T-helper 17 cell (primary cell): Measurements from ENCODE around the gene KIF26B. TPM values are rescaled to one million over a fixed set of nuclear protein-coding genes. Genes with fewer than 3 reads are reported as not detected.

ENCODE experiments used
- ATAC-seq: fragments of 150-1000 bp; cut with Tn5 transposase; 2 replicates; pipeline ENCODE4 v1.10.0; 2021; ENCODE audit warnings: mild to moderate bottlenecking, moderate library complexity
- DNase-seq, 3 donors: peaks; one replicate each; pipeline versions ENCODE4 v3.0.0 to v3.0.0-alpha.2; 2020 to 2021
- H3K9me3 ChIP-seq: one replicate; pipeline ENCODE4 v1.7.0; 2013; ENCODE audit warnings: low read length, mild to moderate bottlenecking; ENCODE audit not compliant: control insufficient read depth, poor library complexity, severe bottlenecking
- H3K27ac Mint-ChIP-seq: one replicate; pipeline ENCODE4 v1.8.0; 2022; ENCODE audit warnings: mild to moderate bottlenecking, moderate library complexity, mixed read lengths
- H3K27me3 Mint-ChIP-seq: one replicate; pipeline ENCODE4 v1.8.0; 2022; ENCODE audit warnings: mixed read lengths
- H3K36me3 Mint-ChIP-seq: one replicate; pipeline ENCODE4 v1.8.0; 2022; ENCODE audit warnings: low read depth, mixed read lengths
- H3K4me1 Mint-ChIP-seq: one replicate; pipeline ENCODE4 v1.8.0; 2022; ENCODE audit warnings: mild to moderate bottlenecking, mixed read lengths
- H3K4me3 Mint-ChIP-seq: one replicate; pipeline ENCODE4 v1.8.0; 2022; ENCODE audit warnings: mild to moderate bottlenecking, moderate library complexity, mixed read lengths
- total RNA-seq, 4 donors: library from RNA in 2 of 4; stranded (reverse) in 2 of 4; gene quantifications; one replicate each; pipeline ENCODE4 v1.2.3 and lab custom pipeline; 2022 to 2026

KIF26B gene
- not detected for total RNA-seq
- total RNA-seq (lab: John Stamatoyannopoulos, UW) = 0 reads per million in 2 donors

GRCh38 chr1:245154429-245155271 lies at the start of gene KIF26B:
Gene KIF26B, plus strand, starts transcription at chr1:245154985. Its CDS starts 440 bp downstream, at chr1:245155425.
- Mint-ChIP-seq H3K36me3 (peaks cover 3% of the 10 kb centered on the region), H3K4me3 (peak within 1 kb of the TSS; percentile 91), H3K4me1 (peaks cover 13% of the 10 kb centered on the region), H3K27ac (no peak within 1 kb of the TSS), H3K27me3 (peaks cover 65% of the 10 kb centered on the region)
- ATAC-seq (no peak), DNase-seq (no peak)
- peaks cover 2% of the 10 kb centered on the region for H3K9me3 ChIP-seq

- Mint-ChIP-seq H3K4me1 (no peaks in the 10 kb centered on the region), H3K36me3 (peaks cover 2% of the 10 kb centered on the region), H3K27ac (no peak overlapping the region), H3K27me3 (no peaks in the 10 kb centered on the region), H3K4me3 (no peak overlapping the region)
- ATAC-seq (no peak), DNase-seq (no peak)
- H3K9me3 ChIP-seq = no peaks in the 10 kb centered on the region
These were observed 49.7 kb upstream of the KIF26B start for GRCh38 chr1:245105042-245105441.

GRCh38 chr1:245105815-245106410 lies 48.9 kb upstream of the KIF26B start:
- H3K36me3 Mint-ChIP-seq = peaks cover 2% of the 10 kb centered on the region
- H3K27ac Mint-ChIP-seq = no peak overlapping the region
- no peaks in the 10 kb centered on the region for H3K4me1 Mint-ChIP-seq
- H3K4me3 Mint-ChIP-seq = no peak overlapping the region
- no peak for DNase-seq
- no peak for ATAC-seq
- H3K9me3 ChIP-seq = no peaks in the 10 kb centered on the region
- H3K27me3 Mint-ChIP-seq = no peaks in the 10 kb centered on the region

- Mint-ChIP-seq H3K4me1 (no peaks in the 10 kb centered on the region), H3K27ac (no peak overlapping the region), H3K27me3 (no peaks in the 10 kb centered on the region), H3K36me3 (peaks cover 2% of the 10 kb centered on the region), H3K4me3 (no peak overlapping the region)
- no peaks in the 10 kb centered on the region for H3K9me3 ChIP-seq
- DNase-seq (no peak), ATAC-seq (no peak)
These were observed 47.0 kb upstream of the KIF26B start for GRCh38 chr1:245107776-245108114.

- DNase-seq (no peak), ATAC-seq (no peak)
- Mint-ChIP-seq H3K27me3 (no peaks in the 10 kb centered on the region), H3K4me3 (no peak overlapping the region), H3K27ac (no peak overlapping the region), H3K36me3 (peaks cover 2% of the 10 kb centered on the region), H3K4me1 (no peaks in the 10 kb centered on the region)
- H3K9me3 ChIP-seq = no peaks in the 10 kb centered on the region
These were observed 46.5 kb upstream of the KIF26B start for GRCh38 chr1:245108246-245108645.

- no peaks in the 10 kb centered on the region for H3K27me3 Mint-ChIP-seq
- no peak overlapping the region for H3K4me3 Mint-ChIP-seq
- peaks cover 2% of the 10 kb centered on the region for H3K36me3 Mint-ChIP-seq
- no peak overlapping the region for H3K27ac Mint-ChIP-seq
- ATAC-seq (no peak), DNase-seq (no peak)
- no peaks in the 10 kb centered on the region for H3K9me3 ChIP-seq
- H3K4me1 Mint-ChIP-seq = no peaks in the 10 kb centered on the region
These were observed 45.9 kb upstream of the KIF26B start for GRCh38 chr1:245108909-245109308.

GRCh38 chr1:245110406-245110805 lies 44.4 kb upstream of the KIF26B start:
- peaks cover 2% of the 10 kb centered on the region for H3K36me3 Mint-ChIP-seq
- H3K9me3 ChIP-seq = no peaks in the 10 kb centered on the region
- no peak overlapping the region for H3K27ac Mint-ChIP-seq
- H3K4me1 Mint-ChIP-seq = no peaks in the 10 kb centered on the region
- DNase-seq (no peak), ATAC-seq (no peak)
- H3K4me3 Mint-ChIP-seq = no peak overlapping the region
- no peaks in the 10 kb centered on the region for H3K27me3 Mint-ChIP-seq

- Mint-ChIP-seq H3K4me1 (no peaks in the 10 kb centered on the region), H3K27me3 (no peaks in the 10 kb centered on the region), H3K27ac (no peak overlapping the region), H3K36me3 (peaks cover 2% of the 10 kb centered on the region), H3K4me3 (no peak overlapping the region)
- H3K9me3 ChIP-seq = no peaks in the 10 kb centered on the region
- DNase-seq (no peak), ATAC-seq (no peak)
These were observed 43.7 kb upstream of the KIF26B start for GRCh38 chr1:245111073-245111472.

- DNase-seq = no peak
- H3K4me3 Mint-ChIP-seq = no peak overlapping the region
- H3K9me3 ChIP-seq = no peaks in the 10 kb centered on the region
- H3K36me3 Mint-ChIP-seq = no peaks in the 10 kb centered on the region
- no peak for ATAC-seq
- H3K4me1 Mint-ChIP-seq = no peaks in the 10 kb centered on the region
- H3K27ac Mint-ChIP-seq = no peak overlapping the region
- H3K27me3 Mint-ChIP-seq = no peaks in the 10 kb centered on the region
These were observed 41.1 kb upstream of the KIF26B start for GRCh38 chr1:245113649-245114048.

GRCh38 chr1:245116131-245116530 lies 38.7 kb upstream of the KIF26B start:
- no peaks in the 10 kb centered on the region for H3K36me3 Mint-ChIP-seq
- H3K27me3 Mint-ChIP-seq = no peaks in the 10 kb centered on the region
- DNase-seq (no peak), ATAC-seq (no peak)
- H3K9me3 ChIP-seq = no peaks in the 10 kb centered on the region
- H3K4me1 Mint-ChIP-seq = no peaks in the 10 kb centered on the region
- H3K4me3 Mint-ChIP-seq = no peak overlapping the region
- H3K27ac Mint-ChIP-seq = no peak overlapping the region

- Mint-ChIP-seq H3K27me3 (no peaks in the 10 kb centered on the region), H3K36me3 (no peaks in the 10 kb centered on the region), H3K4me3 (no peak overlapping the region), H3K27ac (no peak overlapping the region), H3K4me1 (no peaks in the 10 kb centered on the region)
- H3K9me3 ChIP-seq = no peaks in the 10 kb centered on the region
- ATAC-seq (no peak), DNase-seq (no peak)
These were observed 38.0 kb upstream of the KIF26B start for GRCh38 chr1:245116751-245117150.

- H3K9me3 ChIP-seq = no peaks in the 10 kb centered on the region
- no peak overlapping the region for H3K27ac Mint-ChIP-seq
- DNase-seq (no peak), ATAC-seq (no peak)
- no peaks in the 10 kb centered on the region for H3K27me3 Mint-ChIP-seq
- H3K4me1 Mint-ChIP-seq = no peaks in the 10 kb centered on the region
- H3K36me3 Mint-ChIP-seq = no peaks in the 10 kb centered on the region
- H3K4me3 Mint-ChIP-seq = no peak overlapping the region
These were observed 36.7 kb upstream of the KIF26B start for GRCh38 chr1:245118066-245118465.

GRCh38 chr1:245118806-245119205 lies 36.0 kb upstream of the KIF26B start:
- no peak overlapping the region for H3K4me3 Mint-ChIP-seq
- DNase-seq (no peak), ATAC-seq (no peak)
- no peaks in the 10 kb centered on the region for H3K4me1 Mint-ChIP-seq
- no peaks in the 10 kb centered on the region for H3K9me3 ChIP-seq
- no peaks in the 10 kb centered on the region for H3K36me3 Mint-ChIP-seq
- H3K27ac Mint-ChIP-seq = no peak overlapping the region
- H3K27me3 Mint-ChIP-seq = no peaks in the 10 kb centered on the region

- H3K27me3 Mint-ChIP-seq = peaks cover 3% of the 10 kb centered on the region
- H3K36me3 Mint-ChIP-seq = peaks cover 2% of the 10 kb centered on the region
- no peak overlapping the region for H3K27ac Mint-ChIP-seq
- no peaks in the 10 kb centered on the region for H3K9me3 ChIP-seq
- no peak overlapping the region for H3K4me3 Mint-ChIP-seq
- no peak for ATAC-seq
- no peaks in the 10 kb centered on the region for H3K4me1 Mint-ChIP-seq
- no peak for DNase-seq
These were observed 33.3 kb upstream of the KIF26B start for GRCh38 chr1:245121523-245121922.
